ENCODE measurements around the gene ORM1.

Gene ORM1

GRCh38 chr9:114336699-114337395 lies 13.9 kb downstream of the ORM1 start:
- intact Hi-C loops (cut with DNase I) = no loop called here

GRCh38 chr9:114338187-114338586 lies 15.3 kb downstream of the ORM1 start:
- intact Hi-C loops (cut with DNase I) = loop anchor here (2.0 kb wide), 1 partner anchor 315 kb away; no protein-coding TSS in a partner anchor
- no peak for DNase-seq

More at GRCh38 chr9:114336699-114337395, 13.9 kb downstream of the ORM1 start:
- DNase-seq = peak in 1 of 10 donors; percentile 81

GRCh38 chr9:114339130-114339908 lies 16.4 kb downstream of the ORM1 start:
- DNase-seq = peak in 6 of 10 donors; percentile 37 to 93 (median 60)
- intact Hi-C loops (cut with DNase I) = loop anchor here (2.0 kb wide), 1 partner anchor 313 kb away; no protein-coding TSS in a partner anchor

GRCh38 chr9:114341152-114341830 lies 18.4 kb downstream of the ORM1 start:
- peak in 1 of 10 donors; percentile 72 for DNase-seq
- intact Hi-C loops (cut with DNase I) = loop anchor here (10.0 kb wide), 1 partner anchor 244 kb away; the partner anchor contains the start of gene ATP6V1G1

GRCh38 chr9:114341991-114342390 lies 19.1 kb downstream of the ORM1 start:
- no peak for DNase-seq
- intact Hi-C loops (cut with DNase I) = loop anchor here (10.0 kb wide), 1 partner anchor 243 kb away; the partner anchor contains the start of gene ATP6V1G1

- no peak for DNase-seq
- intact Hi-C loops (cut with DNase I) = loop anchor here (10.0 kb wide), 1 partner anchor 242 kb away; the partner anchor contains the start of gene ATP6V1G1
Measured at GRCh38 chr9:114342755-114343440, 20.0 kb downstream of the ORM1 start.

GRCh38 chr9:114343471-114344187 lies 20.7 kb downstream of the ORM1 start:
- peak in 1 of 10 donors; percentile 66 for DNase-seq
- intact Hi-C loops (cut with DNase I) = loop anchor here (10.0 kb wide), 1 partner anchor 241 kb away; the partner anchor contains the start of gene ATP6V1G1

- intact Hi-C loops (cut with DNase I) = loop anchor here (10.0 kb wide), 1 partner anchor 241 kb away; the partner anchor contains the start of gene ATP6V1G1
Measured at GRCh38 chr9:114344188-114344566, 21.3 kb downstream of the ORM1 start.

GRCh38 chr9:114344692-114345091 lies 21.8 kb downstream of the ORM1 start:
- DNase-seq = no peak
- intact Hi-C loops (cut with DNase I) = loop anchor here (10.0 kb wide), 1 partner anchor 240 kb away; the partner anchor contains the start of gene ATP6V1G1

More at GRCh38 chr9:114344188-114344566, 21.3 kb downstream of the ORM1 start:
- peak in 1 of 10 donors; percentile 67 for DNase-seq

- intact Hi-C loops (cut with DNase I) = loop anchor here (10.0 kb wide), 1 partner anchor 239 kb away; the partner anchor contains the start of gene ATP6V1G1
- DNase-seq = no peak
Measured at GRCh38 chr9:114345493-114346065, 22.7 kb downstream of the ORM1 start.

GRCh38 chr9:114346146-114346545 lies 23.2 kb downstream of the ORM1 start:
- DNase-seq = peak in 1 of 10 donors; percentile 43
- intact Hi-C loops (cut with DNase I) = loop anchor here (10.0 kb wide), 1 partner anchor 239 kb away; the partner anchor contains the start of gene ATP6V1G1

GRCh38 chr9:114347675-114348074 lies 24.8 kb downstream of the ORM1 start:
- peak in 9 of 10 donors; percentile 44 to 96 (median 70) for DNase-seq
- intact Hi-C loops (cut with DNase I) = loop anchor here (10.0 kb wide), 1 partner anchor 237 kb away; the partner anchor contains the start of gene ATP6V1G1

- peak in 1 of 10 donors; percentile 48 for DNase-seq
- intact Hi-C loops (cut with DNase I) = loop anchor here (10.0 kb wide), 1 partner anchor 236 kb away; the partner anchor contains the start of gene ATP6V1G1
Measured at GRCh38 chr9:114348261-114348905, 25.5 kb downstream of the ORM1 start.

- DNase-seq = peak in 5 of 10 donors; percentile 18 to 90 (median 41)
- intact Hi-C loops (cut with DNase I) = loop anchor here (10.0 kb wide), 1 partner anchor 236 kb away; the partner anchor contains the start of gene ATP6V1G1
Measured at GRCh38 chr9:114348906-114349482, 26.1 kb downstream of the ORM1 start.

GRCh38 chr9:114349713-114350480 lies 27.0 kb downstream of the ORM1 start:
- DNase-seq = no peak
- intact Hi-C loops (cut with DNase I) = loop anchor here (10.0 kb wide), 1 partner anchor 235 kb away; the partner anchor contains the start of gene ATP6V1G1

GRCh38 chr9:114350636-114351401 lies 27.9 kb downstream of the ORM1 start:
- peak in 1 of 10 donors; percentile 37 for DNase-seq
- intact Hi-C loops (cut with DNase I) = no loop called here
